MM.1S (cell line): ENCODE data around the gene EFEMP2.

Experiments
- DNase-seq: peaks from one replicate; pipeline ENCODE4 v3.0.0-alpha.2; 2015
- H2AFZ ChIP-seq: fragments of 300-600 bp; sonication (generic); 2 replicates; pipeline ENCODE4 v1.6.0; 2016; ENCODE audit warnings: antibody characterized with exemption, low read length
- H3F3A ChIP-seq: fragments of 300-600 bp; sonication (generic); 2 replicates; pipeline ENCODE4 v1.6.1; 2016; ENCODE audit warnings: mild to moderate bottlenecking, antibody characterized with exemption, low read length, moderate library complexity, mixed read lengths; ENCODE audit not compliant: insufficient read depth
- H3K27ac ChIP-seq: fragments of 300-600 bp; sonication (generic); 2 replicates; pipeline ENCODE4 v1.5.1; 2016; ENCODE audit warnings: mild to moderate bottlenecking, low read length
- H3K27me3 ChIP-seq: fragments of 300-600 bp; sonication (generic); replicated peaks from 2 replicates; pipeline ENCODE4 v1.6.0; 2016; ENCODE audit warnings: low read length; ENCODE audit not compliant: insufficient read depth
- H3K36me3 ChIP-seq: fragments of 300-600 bp; sonication (generic); replicated peaks from 2 replicates; pipeline ENCODE4 v1.6.1; 2016; ENCODE audit warnings: mild to moderate bottlenecking, low read length, mixed read lengths; ENCODE audit not compliant: insufficient read depth
- H3K4me1 ChIP-seq: fragments of 300-600 bp; sonication (generic); 2 replicates; pipeline ENCODE4 v1.6.1; 2016; ENCODE audit warnings: low read length, mixed read lengths
- H3K4me2 ChIP-seq: fragments of 300-600 bp; sonication (generic); 2 replicates; pipeline ENCODE4 v1.6.0; 2016; ENCODE audit warnings: low read depth, low read length
- H3K4me3 ChIP-seq: fragments of 300-600 bp; sonication (generic); 2 replicates; pipeline ENCODE4 v1.5.1; 2016; ENCODE audit warnings: low read length, mixed read lengths
- H3K79me2 ChIP-seq: fragments of 300-600 bp; sonication (generic); 2 replicates; pipeline ENCODE4 v1.6.1; 2016; ENCODE audit warnings: mixed run types, low read length, mixed read lengths
- H3K9ac ChIP-seq: fragments of 300-600 bp; sonication (generic); 2 replicates; pipeline ENCODE4 v1.6.1; 2016; ENCODE audit warnings: low read length, mixed read lengths
- H3K9me2 ChIP-seq: fragments of 300-600 bp; sonication (generic); replicated peaks from 2 replicates; pipeline ENCODE4 v1.6.1; 2016; ENCODE audit warnings: mild to moderate bottlenecking, low read length, mixed read lengths; ENCODE audit not compliant: insufficient read depth
- H3K9me3 ChIP-seq: fragments of 300-600 bp; sonication (generic); replicated peaks from 2 replicates; pipeline ENCODE4 v1.6.1; 2016; ENCODE audit warnings: mild to moderate bottlenecking, low read length, mixed read lengths; ENCODE audit not compliant: insufficient read depth
- H4K20me1 ChIP-seq: fragments of 300-600 bp; sonication (generic); 2 replicates; pipeline ENCODE4 v1.6.1; 2016; ENCODE audit warnings: mild to moderate bottlenecking, low read length, moderate library complexity, mixed read lengths; ENCODE audit not compliant: insufficient read depth
- EZH2 ChIP-seq: fragments of 300-600 bp; sonication (generic); optimal IDR thresholded peaks from 2 replicates; pipeline ENCODE3; 2017; ENCODE audit warnings: low read depth, mild to moderate bottlenecking, antibody characterized with exemption, low read length, mixed read lengths
- EZH2phosphoT487 ChIP-seq: fragments of 300-600 bp; sonication (generic); IDR thresholded peaks from 2 replicates; pipeline ENCODE4 v1.6.1; 2018; ENCODE audit warnings: antibody characterized with exemption, low read length
- TF ChIP-seq, protein P1 (sequence below): fragments of 300-600 bp; sonication (generic); IDR thresholded peaks from 2 replicates; pipeline ENCODE4 v1.5.1; 2016; ENCODE audit warnings: antibody characterized with exemption, low read length, mixed read lengths

EFEMP2 gene

DNA sequence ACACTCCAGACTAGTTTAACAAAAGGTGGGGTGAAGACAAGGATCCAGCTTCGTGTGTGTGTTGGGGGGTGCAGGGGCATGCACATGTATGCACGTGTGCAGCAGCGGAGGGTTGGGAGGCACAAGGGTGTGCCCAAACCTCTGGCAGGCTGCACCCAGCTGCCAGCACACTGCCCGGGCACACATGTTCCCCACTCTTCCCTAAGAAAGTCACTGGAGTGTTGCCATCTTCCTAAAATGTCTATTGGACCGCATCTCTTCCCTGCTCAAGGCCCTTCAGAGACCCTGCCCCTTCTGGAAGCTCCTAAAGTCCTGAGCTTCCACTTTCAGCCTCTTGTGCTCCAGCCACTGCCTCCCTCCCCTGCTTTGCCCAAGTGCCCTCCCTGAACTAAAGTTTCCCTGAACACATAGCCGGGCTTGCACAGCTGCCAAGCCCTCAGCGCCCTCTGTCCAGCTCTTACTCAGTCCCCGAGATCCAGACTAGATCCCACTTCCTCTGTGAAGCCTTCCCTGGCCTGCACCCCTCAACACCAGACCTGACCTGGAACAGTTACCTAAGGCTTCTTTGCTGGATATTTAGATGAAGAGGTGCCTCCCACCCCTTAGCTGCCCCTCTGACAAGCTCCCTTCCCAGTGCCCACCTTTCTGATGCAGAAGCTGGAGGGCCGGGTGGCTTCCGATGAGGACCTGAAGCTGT lies 20.6 kb downstream of the EFEMP2 start:
- H3K4me1 ChIP-seq = 0 out of 2 replicates have a peak, but pooled peaks cover 8% of the 10 kb centered on the region
- no peak for DNase-seq
- H3F3A ChIP-seq = peaks cover 21% of the 10 kb centered on the region

DNA sequence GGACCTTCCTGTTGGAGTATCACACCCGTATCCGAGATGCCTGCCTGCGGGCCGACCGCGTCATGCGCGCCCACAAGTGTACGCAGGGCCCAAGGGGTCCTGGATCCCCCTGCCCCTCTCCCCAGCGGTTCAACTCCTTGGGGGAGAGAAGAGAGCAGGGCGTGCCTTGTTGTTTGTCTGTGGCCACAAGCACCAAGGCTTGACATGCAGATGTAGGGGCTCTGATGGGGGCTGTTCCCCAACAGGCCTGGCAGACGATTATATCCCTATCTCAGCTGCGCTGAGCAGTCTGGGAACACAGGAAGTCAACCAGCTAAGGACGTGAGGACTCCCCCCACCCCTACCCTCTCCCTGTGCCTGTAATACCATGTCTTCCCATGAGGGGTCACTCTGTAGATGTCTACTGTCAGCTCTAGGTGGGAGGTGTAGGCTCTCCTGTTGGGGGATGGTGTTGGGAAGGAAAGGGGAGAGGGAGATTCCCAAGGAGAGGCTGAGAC lies 21.5 kb downstream of the EFEMP2 start:
- H3K4me2 ChIP-seq = no peak overlapping the region
- H3K27me3 ChIP-seq = no peaks in the 10 kb centered on the region
- H3K9ac ChIP-seq = no peak overlapping the region
- H3F3A ChIP-seq = peaks cover 21% of the 10 kb centered on the region
- TF ChIP-seq EZH2phosphoT487 (no peak), EZH2 (no peak)
- TF ChIP-seq, protein P1, sequence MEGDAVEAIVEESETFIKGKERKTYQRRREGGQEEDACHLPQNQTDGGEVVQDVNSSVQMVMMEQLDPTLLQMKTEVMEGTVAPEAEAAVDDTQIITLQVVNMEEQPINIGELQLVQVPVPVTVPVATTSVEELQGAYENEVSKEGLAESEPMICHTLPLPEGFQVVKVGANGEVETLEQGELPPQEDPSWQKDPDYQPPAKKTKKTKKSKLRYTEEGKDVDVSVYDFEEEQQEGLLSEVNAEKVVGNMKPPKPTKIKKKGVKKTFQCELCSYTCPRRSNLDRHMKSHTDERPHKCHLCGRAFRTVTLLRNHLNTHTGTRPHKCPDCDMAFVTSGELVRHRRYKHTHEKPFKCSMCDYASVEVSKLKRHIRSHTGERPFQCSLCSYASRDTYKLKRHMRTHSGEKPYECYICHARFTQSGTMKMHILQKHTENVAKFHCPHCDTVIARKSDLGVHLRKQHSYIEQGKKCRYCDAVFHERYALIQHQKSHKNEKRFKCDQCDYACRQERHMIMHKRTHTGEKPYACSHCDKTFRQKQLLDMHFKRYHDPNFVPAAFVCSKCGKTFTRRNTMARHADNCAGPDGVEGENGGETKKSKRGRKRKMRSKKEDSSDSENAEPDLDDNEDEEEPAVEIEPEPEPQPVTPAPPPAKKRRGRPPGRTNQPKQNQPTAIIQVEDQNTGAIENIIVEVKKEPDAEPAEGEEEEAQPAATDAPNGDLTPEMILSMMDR = peak; percentile 58
- DNase-seq = no peak
- H3K79me2 ChIP-seq = peaks cover 24% of the 10 kb centered on the region
- no peaks in the 10 kb centered on the region for H3K9me2 ChIP-seq
- H3K27ac ChIP-seq = no peak overlapping the region
- peaks cover 21% of the 10 kb centered on the region for H4K20me1 ChIP-seq
- no peak overlapping the region for H2AFZ ChIP-seq
- H3K36me3 ChIP-seq = peaks cover 24% of the 10 kb centered on the region
- no peak overlapping the region for H3K4me3 ChIP-seq
- no peaks in the 10 kb centered on the region for H3K9me3 ChIP-seq
- 0 out of 2 replicates have a peak, but pooled peaks cover 3% of the 10 kb centered on the region for H3K4me1 ChIP-seq

More for the DNA sequence above, 20.6 kb downstream of the EFEMP2 start:
- Histone ChIP-seq H2AFZ (no peak overlapping the region), H3K9ac (no peak overlapping the region), H3K4me2 (no peak overlapping the region), H3K79me2 (peaks cover 32% of the 10 kb centered on the region), H3K4me3 (no peak overlapping the region), H3K9me3 (no peaks in the 10 kb centered on the region), H3K27ac (no peak overlapping the region), H3K9me2 (no peaks in the 10 kb centered on the region), H3K27me3 (no peaks in the 10 kb centered on the region), H4K20me1 (peaks cover 28% of the 10 kb centered on the region), H3K36me3 (peaks cover 24% of the 10 kb centered on the region)
- TF ChIP-seq EZH2phosphoT487 (no peak), EZH2 (no peak)
- TF ChIP-seq, protein P1 = no peak

DNA sequence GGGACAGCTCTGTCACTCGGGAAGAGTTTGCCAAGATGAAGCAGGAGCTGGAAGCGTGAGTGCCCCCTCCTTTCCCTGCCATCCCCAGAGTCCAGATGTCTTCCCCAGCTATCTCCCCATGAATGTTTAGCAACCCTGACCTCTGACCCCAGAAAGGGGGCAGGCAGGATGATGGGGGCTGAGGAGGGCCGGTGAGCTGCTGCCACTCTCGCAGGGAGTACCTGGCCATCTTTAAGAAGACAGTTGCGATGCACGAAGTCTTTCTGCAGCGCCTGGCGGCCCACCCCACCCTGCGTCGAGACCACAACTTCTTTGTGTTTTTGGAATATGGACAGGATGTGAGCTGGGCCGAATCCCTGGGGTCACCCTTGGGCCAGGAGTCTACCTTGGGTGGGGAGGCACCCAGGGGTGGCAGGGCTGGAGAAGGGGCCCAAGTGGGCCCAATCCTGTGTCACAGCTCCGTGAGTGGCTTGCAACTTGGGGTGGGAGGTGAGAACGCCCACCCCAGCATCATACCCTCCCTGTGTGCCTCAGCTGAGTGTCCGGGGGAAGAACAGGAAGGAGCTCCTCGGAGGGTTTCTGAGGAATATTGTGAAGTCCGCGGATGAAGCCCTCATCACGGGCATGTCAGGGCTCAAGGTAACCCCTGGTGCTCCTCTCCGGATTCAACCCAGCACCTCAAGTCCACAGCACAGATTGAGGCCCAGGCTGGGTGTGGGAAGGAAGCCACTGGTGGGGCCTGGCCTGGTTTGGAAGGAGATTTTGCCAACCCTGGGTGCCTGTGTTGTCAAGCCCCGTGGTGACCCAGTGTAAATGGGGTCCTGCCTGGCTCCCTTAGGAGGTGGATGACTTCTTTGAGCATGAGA lies 22.1 kb downstream of the EFEMP2 start:
- Histone ChIP-seq H3K36me3 (peaks cover 18% of the 10 kb centered on the region), H3K9me3 (no peaks in the 10 kb centered on the region), H3K27me3 (no peaks in the 10 kb centered on the region), H3K79me2 (peaks cover 17% of the 10 kb centered on the region), H3K4me3 (no peak overlapping the region), H3F3A (peaks cover 21% of the 10 kb centered on the region), H3K4me2 (no peak overlapping the region), H3K27ac (no peak overlapping the region), H3K4me1 (no peaks in the 10 kb centered on the region), H3K9me2 (no peaks in the 10 kb centered on the region), H2AFZ (no peak overlapping the region), H4K20me1 (peaks cover 14% of the 10 kb centered on the region; the same call in 1 of the 2 replicates), H3K9ac (no peak overlapping the region)
- TF ChIP-seq EZH2phosphoT487 (no peak), EZH2 (no peak)
- TF ChIP-seq, protein P1 = no peak
- DNase-seq = no peak
